ENCODE data around the gene FBXL17. TPM values are rescaled to one million over a fixed set of nuclear protein-coding genes. Genes with fewer than 3 reads are reported as not detected.

The FBXL17 gene
- total and polyA plus RNA-seq, 2 donors (not counting 1 experiment from before 2014, with no cell fraction given): 7.3 to 40.3 TPM

- no peak overlapping the region for H3K27ac ChIP-seq (ENCODE audit: low read length in 2 of 2)
- ChIA-PET POLR2A (no interaction called here), CTCF (no interaction called here)
- no peak overlapping the region for H2AFZ ChIP-seq (ENCODE audit: insufficient read depth, low read depth, low read length, poor library complexity, severe bottlenecking)
- H3K4me2 ChIP-seq (replicated peaks; ENCODE audit: low read depth, low read length, poor library complexity, severe bottlenecking): no peak overlapping the region
- Mint-ChIP-seq H3K4me1 (no peaks in the 10 kb centered on the region), H3K4me3 (no peak overlapping the region), H3K27ac (no peak overlapping the region), H3K27me3 (no peaks in the 10 kb centered on the region), H3K9me3 (ENCODE audit: insufficient read depth) (no peaks in the 10 kb centered on the region)
- no peaks in the 10 kb centered on the region for H3K27me3 ChIP-seq (replicated peaks in 1 of 4; ENCODE audit: control extremely low read depth in 1 of 4, control insufficient read depth in 3 of 4, insufficient read depth in 4 of 4, low read length in 3 of 4)
- H3K4me3 ChIP-seq (ENCODE audit: control extremely low read depth in 1 of 5, extremely low read depth in 1 of 5, insufficient read depth in 1 of 5, low read depth in 2 of 5, low read length in 4 of 5): no peak overlapping the region
- H3K9me3 ChIP-seq (ENCODE audit: control extremely low read depth in 1 of 3, control insufficient read depth in 2 of 3, insufficient read depth in 1 of 3, low read length in 2 of 3): no peaks in the 10 kb centered on the region
- ATAC-seq (ENCODE audit: low read depth): no peak
- intact Hi-C loops (cut with micrococcal nuclease): no loop called here
- H3K9ac ChIP-seq (ENCODE audit: low read length): no peak overlapping the region
- H3K36me3 ChIP-seq (replicated peaks in 1 of 2; ENCODE audit: control extremely low read depth in 1 of 2, control insufficient read depth in 1 of 2, extremely low read depth in 1 of 2, insufficient read depth in 2 of 2, low read length in 1 of 2): peaks cover 0 to 2% of the 10 kb centered on the region in 2 experiments
- H3K4me1 ChIP-seq (ENCODE audit: control insufficient read depth in 2 of 2, insufficient read depth in 2 of 2, low read length in 2 of 2): no peaks in the 10 kb centered on the region
- no peak for TF ChIP-seq EZH2 (IDR thresholded peaks at IDR 0.05; ENCODE audit: borderline replicate concordance, insufficient read depth, low read depth, low read length, poor library complexity, severe bottlenecking)
- TF ChIP-seq CTCF (IDR thresholded peaks at IDR 0.05): no peak
- peaks cover 4% of the 10 kb centered on the region for H3K79me2 ChIP-seq (ENCODE audit: control insufficient read depth, insufficient read depth, low read length)
- no peak for DNase-seq
- WGBS (ENCODE audit: insufficient coverage): no CpG with 5 or more reads among the region's 1 CpG
- peaks cover 6% of the 10 kb centered on the region for H4K20me1 ChIP-seq (ENCODE audit: control insufficient read depth, insufficient read depth, low read length, poor library complexity, severe bottlenecking)
These were observed 42.7 kb downstream of the FBXL17 start for GRCh38 chr5:108339220-108339619.

GRCh38 chr5:108334225-108334624, 47.7 kb downstream of the FBXL17 start:
- no peak overlapping the region for H3K27ac Mint-ChIP-seq
- H3K4me3 Mint-ChIP-seq: no peak overlapping the region
- no peaks in the 10 kb centered on the region for H3K4me1 Mint-ChIP-seq
- no peak for TF ChIP-seq CTCF (IDR thresholded peaks at IDR 0.05)
- no peak for TF ChIP-seq EZH2 (IDR thresholded peaks at IDR 0.05; ENCODE audit: borderline replicate concordance, insufficient read depth, low read depth, low read length, poor library complexity, severe bottlenecking)
- no peaks in the 10 kb centered on the region for H3K79me2 ChIP-seq (ENCODE audit: control insufficient read depth, insufficient read depth, low read length)
- no peak overlapping the region for H3K9ac ChIP-seq (ENCODE audit: low read length)
- ChIA-PET CTCF (interaction anchor here (1.0 kb wide), 1 partner anchor 12 kb away, joined by 3 read pairs; no protein-coding TSS in a partner anchor), POLR2A (no interaction called here)
- H3K36me3 ChIP-seq (replicated peaks in 1 of 2; ENCODE audit: control extremely low read depth in 1 of 2, control insufficient read depth in 1 of 2, extremely low read depth in 1 of 2, insufficient read depth in 2 of 2, low read length in 1 of 2): no peaks in the 10 kb centered on the region
- H3K4me3 ChIP-seq (ENCODE audit: control extremely low read depth in 1 of 5, extremely low read depth in 1 of 5, insufficient read depth in 1 of 5, low read depth in 2 of 5, low read length in 4 of 5): no peak overlapping the region
- H3K9me3 Mint-ChIP-seq (ENCODE audit: insufficient read depth): no peaks in the 10 kb centered on the region
- no peaks in the 10 kb centered on the region for H4K20me1 ChIP-seq (ENCODE audit: control insufficient read depth, insufficient read depth, low read length, poor library complexity, severe bottlenecking)
- H3K4me1 ChIP-seq (ENCODE audit: control insufficient read depth in 2 of 2, insufficient read depth in 2 of 2, low read length in 2 of 2): no peaks in the 10 kb centered on the region
- no peaks in the 10 kb centered on the region for H3K9me3 ChIP-seq (ENCODE audit: control extremely low read depth in 1 of 3, control insufficient read depth in 2 of 3, insufficient read depth in 1 of 3, low read length in 2 of 3)
- H2AFZ ChIP-seq (ENCODE audit: insufficient read depth, low read depth, low read length, poor library complexity, severe bottlenecking): no peak overlapping the region
- DNase-seq: no peak
- no CpG with 5 or more reads among the region's 2 CpGs for WGBS (ENCODE audit: insufficient coverage)
- H3K27me3 Mint-ChIP-seq: no peaks in the 10 kb centered on the region
- no peaks in the 10 kb centered on the region for H3K27me3 ChIP-seq (replicated peaks in 1 of 4; ENCODE audit: control extremely low read depth in 1 of 4, control insufficient read depth in 3 of 4, insufficient read depth in 4 of 4, low read length in 3 of 4)
- intact Hi-C loops (cut with micrococcal nuclease): no loop called here
- H3K4me2 ChIP-seq (replicated peaks; ENCODE audit: low read depth, low read length, poor library complexity, severe bottlenecking): no peak overlapping the region
- no peak for ATAC-seq (ENCODE audit: low read depth)
- H3K27ac ChIP-seq (ENCODE audit: low read length in 2 of 2): no peak overlapping the region
